Activated CD4-positive, alpha-beta T cell treated with anti-CD3 and anti-CD28 coated beads, Interleukin-2, amount 10 ng/mL, durations not matched to agents 7 days and 5 days (primary cell): ENCODE results near the gene SFXN5. TPM values are rescaled to one million over a fixed set of nuclear protein-coding genes. Genes with fewer than 3 reads are reported as not detected.

Source experiments
- CTCF ChIA-PET: fragments of 350-600 bp; sonication (Branson Sonifier 250); formaldehyde crosslinking; loops from one replicate; lab custom pipeline; 2021; ENCODE audit warnings: antibody characterized with exemption; lab: Charles Lee
- POLR2A ChIA-PET: fragments of 350-600 bp; sonication (Branson Sonifier 250); formaldehyde crosslinking; loops from one replicate; lab custom pipeline; 2021; ENCODE audit warnings: antibody characterized with exemption; lab: Charles Lee
- DNase-seq: peaks from one replicate; pipeline ENCODE4 v3.0.0-alpha.2; 2020
- H3K27ac Mint-ChIP-seq: one replicate; pipeline ENCODE4 v1.8.0; 2021; ENCODE audit warnings: mild to moderate bottlenecking, moderate library complexity, mixed read lengths
- H3K27me3 Mint-ChIP-seq: one replicate; pipeline ENCODE4 v1.8.0; 2021; ENCODE audit warnings: mixed read lengths
- H3K36me3 Mint-ChIP-seq: one replicate; pipeline ENCODE4 v1.8.0; 2021; ENCODE audit warnings: low read depth, mixed read lengths
- H3K4me1 Mint-ChIP-seq: one replicate; pipeline ENCODE4 v1.8.0; 2021; ENCODE audit warnings: mixed read lengths
- H3K4me3 Mint-ChIP-seq: one replicate; pipeline ENCODE4 v1.8.0; 2021; ENCODE audit warnings: mild to moderate bottlenecking, moderate library complexity, mixed read lengths
- H3K9me3 Mint-ChIP-seq: one replicate; pipeline ENCODE4 v1.8.0; 2021; ENCODE audit warnings: mixed read lengths
- total RNA-seq, 2 experiments: library from RNA; stranded (reverse); gene quantifications; one replicate each; pipeline ENCODE4 v1.2.3, GENCODE V29; 2021

The SFXN5 gene
- total RNA-seq, 2 experiments from 2014 or later, result 7.0 to 10.0 TPM

DNA sequence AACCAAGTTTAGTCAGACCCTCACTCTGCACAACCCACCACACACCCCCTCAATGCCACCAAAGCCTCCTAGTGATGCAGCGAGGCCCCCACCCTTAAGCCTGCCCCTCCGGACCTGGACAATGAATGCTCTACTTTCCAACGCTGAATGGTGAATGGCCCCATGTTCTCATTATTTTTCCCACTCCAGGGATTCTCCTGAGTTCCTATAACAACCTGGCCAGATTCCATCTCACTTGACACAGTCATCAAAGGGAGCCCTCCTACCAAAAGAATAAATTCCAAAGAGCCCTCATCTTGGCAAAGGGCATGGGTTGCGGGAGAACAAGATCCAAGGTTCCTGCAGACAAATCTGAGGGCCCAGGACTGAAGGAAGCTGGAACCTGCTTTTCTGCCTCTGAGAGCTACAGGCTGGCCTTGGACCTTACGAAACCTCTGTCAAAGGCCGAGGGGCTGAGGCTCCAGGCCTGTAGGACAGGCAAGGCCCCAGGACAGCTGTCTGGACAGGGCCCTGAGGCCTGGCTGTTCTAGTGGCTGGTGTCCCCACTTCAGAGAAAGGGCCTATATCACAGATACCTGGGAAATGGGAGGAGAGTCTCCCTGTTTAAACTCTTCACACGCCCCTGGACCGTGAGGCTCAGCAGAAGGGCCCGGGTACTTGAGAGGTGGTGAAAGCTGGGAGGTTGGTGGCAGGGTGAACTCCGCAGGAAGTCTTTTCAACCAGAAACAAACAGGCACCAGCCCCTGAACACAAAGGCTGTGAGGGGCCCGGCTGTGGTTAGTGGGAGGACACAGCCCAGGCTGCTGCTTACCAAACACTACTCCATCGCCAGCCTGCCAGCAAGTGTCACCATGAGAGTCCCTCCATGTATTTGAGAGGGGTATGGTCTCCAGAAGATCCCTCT lies 27.3 kb downstream of the SFXN5 start:
- H3K4me3 Mint-ChIP-seq, result no peak overlapping the region
- H3K36me3 Mint-ChIP-seq, result no peaks in the 10 kb centered on the region
- ChIA-PET CTCF (interaction anchor here (1.3 kb wide), 1 partner anchor 18 kb away, joined by 5 read pairs; no protein-coding TSS in a partner anchor), POLR2A (no interaction called here)
- H3K9me3 Mint-ChIP-seq, result no peaks in the 10 kb centered on the region
- H3K27ac Mint-ChIP-seq, result no peak overlapping the region
- no peaks in the 10 kb centered on the region for H3K27me3 Mint-ChIP-seq
- no peaks in the 10 kb centered on the region for H3K4me1 Mint-ChIP-seq
- no peak for DNase-seq

DNA sequence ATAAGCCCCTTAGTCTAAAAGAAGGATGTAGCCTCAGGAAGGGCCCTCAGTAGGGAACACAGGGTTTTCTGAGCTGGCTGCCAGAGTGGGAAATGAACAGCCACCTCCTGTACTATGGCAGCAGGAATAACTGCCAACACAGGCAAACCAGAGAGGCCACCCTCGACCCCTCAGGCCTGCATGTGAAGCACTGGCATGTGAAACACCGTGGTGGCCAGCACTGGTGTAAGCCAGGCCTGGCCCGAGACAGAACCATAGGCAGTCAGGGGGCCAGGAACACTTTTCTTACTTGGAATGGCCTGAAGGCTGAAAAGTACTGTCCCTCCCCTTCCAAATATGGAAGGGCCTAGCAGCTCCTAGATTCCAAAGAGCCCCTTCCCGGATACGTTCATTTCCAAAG lies 28.2 kb downstream of the SFXN5 start:
- ChIA-PET CTCF (interaction anchor here (1.2 to 1.3 kb wide), 2 partner anchors 19 to 42 kb away, joined by 3 to 5 read pairs; no protein-coding TSS in a partner anchor), POLR2A (no interaction called here)
- no peak overlapping the region for H3K4me3 Mint-ChIP-seq

DNA sequence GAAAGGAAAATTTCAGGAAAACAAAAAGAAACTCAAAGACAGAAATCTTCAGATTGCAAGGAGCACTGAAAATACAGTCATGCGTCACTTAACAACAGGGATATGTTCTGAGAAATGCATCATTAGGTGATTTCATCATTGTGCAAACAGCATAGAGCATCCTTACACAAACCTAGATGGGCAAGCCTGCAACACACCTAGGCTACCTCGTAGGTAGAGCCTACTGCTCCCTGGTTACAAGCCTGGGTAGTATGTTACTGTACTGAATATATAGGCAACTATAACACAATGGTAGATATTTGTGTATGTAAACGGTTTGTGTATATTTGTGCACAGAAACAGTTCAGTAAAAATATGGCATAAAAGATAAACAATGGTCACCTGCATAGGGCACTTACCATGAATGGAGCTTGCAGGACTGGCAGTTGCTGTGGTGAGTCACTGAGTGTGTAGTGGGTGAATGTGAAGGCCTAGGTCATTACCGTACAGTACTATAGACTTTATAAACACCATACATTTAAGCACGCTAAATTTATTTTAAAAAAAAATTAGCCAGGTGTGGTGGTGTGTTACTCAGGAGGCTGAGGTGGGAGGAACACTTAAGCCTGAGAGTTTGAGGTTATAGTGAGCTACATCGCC lies 33.4 kb downstream of the SFXN5 start:
- ChIA-PET POLR2A (no interaction called here), CTCF (no interaction called here)
- no peaks in the 10 kb centered on the region for H3K4me1 Mint-ChIP-seq

More for the DNA sequence above, 28.2 kb downstream of the SFXN5 start:
- no peaks in the 10 kb centered on the region for H3K27me3 Mint-ChIP-seq
- no peak for DNase-seq
- H3K27ac Mint-ChIP-seq, result no peak overlapping the region
- no peaks in the 10 kb centered on the region for H3K36me3 Mint-ChIP-seq
- no peaks in the 10 kb centered on the region for H3K9me3 Mint-ChIP-seq
- H3K4me1 Mint-ChIP-seq, result no peaks in the 10 kb centered on the region

DNA sequence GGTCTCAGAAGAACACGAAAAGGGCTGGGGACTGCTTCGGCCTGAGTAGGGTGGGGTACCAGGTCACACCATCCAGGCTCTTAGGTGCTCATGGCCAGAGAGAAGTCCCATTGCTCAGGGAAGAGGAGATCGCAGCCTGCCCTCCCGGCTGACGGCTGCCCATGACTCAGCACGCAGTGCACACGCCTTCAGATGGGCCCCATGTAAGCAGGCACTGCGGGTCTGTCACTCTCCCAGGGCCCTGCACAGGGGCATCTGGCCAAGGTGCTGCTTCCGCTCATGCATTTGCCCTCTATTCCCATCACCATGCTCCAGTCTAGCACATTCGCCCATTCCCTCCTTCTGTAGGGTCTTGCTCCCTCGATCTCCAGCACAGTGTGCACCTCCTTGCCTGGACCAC lies 34.7 kb downstream of the SFXN5 start:
- Mint-ChIP-seq H3K4me3 (no peak overlapping the region), H3K4me1 (no peaks in the 10 kb centered on the region), H3K27me3 (no peaks in the 10 kb centered on the region), H3K9me3 (no peaks in the 10 kb centered on the region), H3K27ac (no peak overlapping the region), H3K36me3 (no peaks in the 10 kb centered on the region)
- no peak for DNase-seq
- ChIA-PET CTCF (no interaction called here), POLR2A (no interaction called here)

More for the DNA sequence above, 33.4 kb downstream of the SFXN5 start:
- Mint-ChIP-seq H3K36me3 (no peaks in the 10 kb centered on the region), H3K27ac (no peak overlapping the region), H3K27me3 (no peaks in the 10 kb centered on the region), H3K9me3 (no peaks in the 10 kb centered on the region), H3K4me3 (no peak overlapping the region)
- DNase-seq, result no peak

DNA sequence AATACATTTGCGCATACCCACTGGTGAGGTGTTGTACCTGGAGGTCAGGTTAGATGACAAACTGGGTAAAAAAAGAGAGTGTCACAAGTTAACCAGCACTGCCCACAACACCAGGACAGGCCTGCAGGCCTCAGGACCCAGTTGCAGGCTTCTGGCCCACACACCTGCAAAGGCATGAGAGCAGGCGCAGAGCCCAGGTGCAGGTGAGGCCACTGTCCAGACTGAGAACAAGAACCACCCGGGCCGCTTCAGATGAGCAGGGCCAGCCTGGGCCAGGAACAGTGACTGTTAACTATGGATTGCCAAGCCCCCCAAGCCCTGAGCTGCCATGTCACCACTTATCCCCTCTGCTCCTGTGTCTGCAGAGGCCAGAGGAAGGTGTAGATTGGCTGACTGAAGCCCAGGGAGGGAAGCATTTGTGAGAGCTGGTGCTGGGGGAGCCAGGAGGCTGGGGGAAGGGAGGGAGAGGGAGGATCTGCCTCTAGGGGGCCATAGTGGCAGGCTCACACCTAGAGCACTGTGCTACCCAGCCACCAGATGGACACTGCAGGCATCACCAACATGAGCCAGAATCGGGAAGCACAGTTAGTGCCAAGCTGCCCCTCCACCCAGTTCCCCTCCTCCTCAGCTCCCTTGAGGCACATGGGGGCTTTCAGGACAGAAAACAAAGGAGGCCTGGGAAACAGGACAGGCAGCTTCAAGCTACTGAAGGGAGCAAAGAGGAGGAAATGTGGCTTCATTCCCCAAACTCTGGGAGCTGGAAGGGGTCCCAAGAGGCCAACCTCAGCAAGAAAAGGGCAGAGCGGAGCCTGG lies 35.4 kb downstream of the SFXN5 start:
- no peak overlapping the region for H3K4me3 Mint-ChIP-seq
- H3K36me3 Mint-ChIP-seq, result no peaks in the 10 kb centered on the region
- DNase-seq, result no peak
- no peaks in the 10 kb centered on the region for H3K4me1 Mint-ChIP-seq
- no peak overlapping the region for H3K27ac Mint-ChIP-seq
- POLR2A ChIA-PET, result no interaction called here
- CTCF ChIA-PET, result no interaction called here
- no peaks in the 10 kb centered on the region for H3K27me3 Mint-ChIP-seq
- no peaks in the 10 kb centered on the region for H3K9me3 Mint-ChIP-seq

DNA sequence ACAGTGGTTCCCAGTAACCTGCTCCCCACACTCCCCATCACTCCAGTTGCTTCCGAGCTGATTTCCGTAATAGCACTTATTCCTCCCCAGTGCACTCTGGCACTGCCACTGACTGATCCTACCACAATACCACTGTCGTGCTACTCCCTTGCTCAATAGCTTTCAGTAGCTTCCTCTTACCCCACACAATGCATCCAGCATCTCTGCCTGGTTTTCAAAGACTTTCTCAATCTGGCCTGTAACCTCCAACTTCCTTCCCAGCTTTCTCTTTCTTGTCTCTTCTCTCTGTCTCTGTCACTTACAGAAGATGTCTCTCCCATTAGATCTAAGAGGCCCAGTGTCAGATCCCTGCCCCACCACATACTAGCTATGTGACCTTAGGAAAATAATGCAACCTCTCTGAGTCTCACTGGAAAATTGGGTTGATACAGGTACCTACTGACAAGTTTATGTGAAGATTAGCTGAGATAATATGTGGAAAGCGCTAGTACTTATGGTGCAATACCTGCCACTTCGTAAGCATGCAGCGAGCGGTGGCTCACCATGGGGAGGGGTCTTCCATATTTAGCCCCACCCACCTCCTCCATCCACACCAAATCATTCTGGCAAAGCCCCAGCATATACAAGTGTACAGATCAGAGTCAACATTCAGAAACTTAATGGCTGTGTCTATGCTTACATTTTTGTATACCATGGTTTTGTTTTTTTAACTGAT lies 36.7 kb downstream of the SFXN5 start:
- Mint-ChIP-seq H3K27ac (no peak overlapping the region), H3K36me3 (no peaks in the 10 kb centered on the region), H3K4me3 (no peak overlapping the region), H3K9me3 (no peaks in the 10 kb centered on the region), H3K27me3 (no peaks in the 10 kb centered on the region), H3K4me1 (no peaks in the 10 kb centered on the region)
- ChIA-PET POLR2A (no interaction called here), CTCF (interaction anchor here (0.6 to 0.7 kb wide), 2 partner anchors 95 to 1596 kb away, joined by 3 read pairs; no protein-coding TSS in a partner anchor)
- no peak for DNase-seq

DNA sequence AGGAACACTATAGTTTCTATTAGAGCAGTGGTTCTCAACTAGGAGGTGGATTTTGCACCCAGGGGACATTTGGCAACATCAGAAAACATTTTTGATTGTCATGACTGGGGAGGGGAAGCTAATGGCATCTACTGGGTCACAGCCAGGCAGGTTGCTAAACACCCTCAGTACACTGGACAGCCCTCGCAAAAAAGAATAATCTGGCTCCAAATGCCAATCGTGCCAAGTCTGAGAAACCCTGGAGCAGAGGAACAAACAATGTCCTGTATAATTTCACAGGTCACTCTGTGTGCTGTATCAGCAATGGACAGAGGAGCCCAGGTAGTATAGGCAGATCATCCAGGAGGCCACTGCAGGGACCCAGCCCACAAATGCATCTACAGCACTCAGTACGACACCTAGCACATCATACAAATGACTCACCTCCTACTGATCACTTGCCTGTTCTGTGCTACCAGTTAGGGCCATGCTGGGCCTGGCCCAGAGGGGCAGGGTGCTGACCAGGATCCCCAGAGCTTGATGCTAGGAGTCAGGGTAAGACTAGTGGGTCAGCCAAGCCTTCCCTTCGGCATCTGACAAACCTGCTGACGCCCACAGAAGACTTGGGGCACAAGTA lies 37.6 kb downstream of the SFXN5 start:
- no peak overlapping the region for H3K4me3 Mint-ChIP-seq
- no peaks in the 10 kb centered on the region for H3K36me3 Mint-ChIP-seq
- no peak overlapping the region for H3K27ac Mint-ChIP-seq
- H3K9me3 Mint-ChIP-seq, result no peaks in the 10 kb centered on the region
- ChIA-PET CTCF (no interaction called here), POLR2A (no interaction called here)
- H3K27me3 Mint-ChIP-seq, result no peaks in the 10 kb centered on the region
- no peak for DNase-seq
- no peaks in the 10 kb centered on the region for H3K4me1 Mint-ChIP-seq

DNA sequence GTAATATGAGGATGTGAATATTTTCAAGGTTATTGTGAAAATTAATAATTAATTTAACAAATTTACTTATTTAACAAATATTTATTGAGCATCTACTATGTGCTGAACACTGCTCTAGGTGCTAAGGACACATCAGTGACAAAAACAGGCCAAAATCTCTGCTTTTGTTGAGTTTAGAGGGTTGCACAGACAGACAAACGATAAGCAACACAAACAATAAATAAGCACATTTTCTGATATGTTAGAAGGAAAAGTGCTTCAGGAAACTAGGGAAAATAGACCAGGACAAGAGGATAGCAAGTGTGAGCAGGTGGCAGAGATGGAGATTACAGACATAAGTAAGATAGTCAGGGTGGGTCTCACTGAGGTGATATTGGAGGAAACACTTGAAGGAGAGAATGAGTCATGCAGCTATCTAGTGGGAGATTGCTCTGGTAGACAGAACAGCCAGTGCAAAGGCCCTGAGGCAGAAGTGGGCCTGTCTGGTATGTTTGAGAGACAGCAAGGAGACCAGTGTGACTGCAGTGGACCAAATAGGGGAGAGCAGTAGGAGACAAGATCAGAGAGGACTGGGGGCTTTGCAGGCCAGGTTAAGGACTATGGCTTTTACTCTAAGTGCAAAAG lies 38.3 kb downstream of the SFXN5 start:
- ChIA-PET POLR2A (no interaction called here), CTCF (no interaction called here)
- Mint-ChIP-seq H3K36me3 (no peaks in the 10 kb centered on the region), H3K27me3 (no peaks in the 10 kb centered on the region), H3K4me3 (no peak overlapping the region), H3K9me3 (no peaks in the 10 kb centered on the region), H3K27ac (no peak overlapping the region), H3K4me1 (no peaks in the 10 kb centered on the region)
- no peak for DNase-seq

DNA sequence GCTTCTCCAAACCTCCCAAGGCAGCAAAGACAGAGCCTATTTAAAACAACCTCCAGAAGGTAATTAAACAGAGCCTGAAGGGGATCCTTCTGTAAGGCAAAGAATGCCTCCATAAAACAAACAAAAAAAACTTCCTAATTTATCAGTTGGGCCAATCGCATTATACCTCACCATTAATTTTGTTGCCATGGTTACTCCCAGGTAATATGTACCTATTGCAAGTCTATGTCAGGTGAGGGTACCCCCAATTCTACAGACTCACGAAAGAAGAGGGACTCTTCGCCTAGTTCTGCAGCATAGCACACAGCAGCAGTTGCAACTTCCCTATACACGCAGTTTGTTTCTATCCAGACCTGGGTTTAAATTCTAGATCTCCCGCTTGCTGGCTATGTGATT lies 38.8 kb downstream of the SFXN5 start:
- Mint-ChIP-seq H3K27ac (no peak overlapping the region), H3K27me3 (no peaks in the 10 kb centered on the region), H3K4me3 (no peak overlapping the region), H3K9me3 (no peaks in the 10 kb centered on the region), H3K4me1 (no peaks in the 10 kb centered on the region), H3K36me3 (no peaks in the 10 kb centered on the region)
- CTCF ChIA-PET, result no interaction called here
- DNase-seq, result no peak
- POLR2A ChIA-PET, result no interaction called here

DNA sequence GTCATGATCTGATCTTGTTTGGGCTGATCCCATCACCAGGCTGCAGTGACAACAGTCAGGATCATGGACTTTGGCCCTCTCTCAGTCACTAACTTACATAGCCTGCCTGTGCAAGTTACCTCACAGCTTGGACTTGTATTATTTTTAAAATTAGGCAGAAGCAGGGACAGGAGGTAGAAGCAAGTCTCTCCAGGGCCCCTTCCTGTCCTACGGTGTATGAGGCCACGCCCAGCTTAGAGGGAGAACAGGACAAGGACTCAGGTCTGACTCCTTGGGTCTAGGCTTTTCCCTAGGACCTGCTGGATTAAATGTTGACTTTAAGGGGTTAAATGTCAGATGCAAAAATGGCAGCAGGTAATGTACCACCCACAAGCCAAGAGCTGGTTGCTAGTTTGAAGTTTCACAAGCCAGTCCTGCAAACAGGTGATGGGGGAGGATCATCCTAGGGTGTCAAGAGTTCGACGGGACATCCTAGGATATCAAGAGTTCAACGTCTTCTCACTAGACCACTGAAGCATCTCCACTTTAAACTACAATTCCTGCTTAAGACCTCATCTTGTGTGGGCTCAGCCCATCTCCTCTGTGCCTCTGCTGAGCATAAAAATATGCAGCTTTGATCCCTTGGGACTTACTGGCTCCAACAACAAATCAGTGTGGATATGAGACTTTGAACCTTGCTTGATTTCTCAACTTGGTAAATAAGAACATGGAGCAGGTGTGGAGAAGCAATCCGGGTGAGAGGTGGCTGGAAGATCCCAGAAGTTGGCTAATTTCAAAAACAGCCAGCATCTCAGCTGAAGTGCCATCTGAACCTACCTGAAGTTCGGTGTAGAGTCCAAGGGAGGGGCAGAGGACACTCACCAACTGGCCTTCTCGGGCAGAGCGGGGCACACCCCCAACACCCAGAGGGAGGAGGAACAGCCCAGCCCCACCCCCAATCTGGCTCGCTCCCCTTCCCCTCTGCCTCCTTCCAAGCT lies 39.5 kb downstream of the SFXN5 start:
- no peak overlapping the region for H3K4me3 Mint-ChIP-seq
- no peaks in the 10 kb centered on the region for H3K36me3 Mint-ChIP-seq
- no peaks in the 10 kb centered on the region for H3K9me3 Mint-ChIP-seq
- no peak overlapping the region for H3K27ac Mint-ChIP-seq
- DNase-seq, result no peak
- no peaks in the 10 kb centered on the region for H3K27me3 Mint-ChIP-seq
- ChIA-PET POLR2A (no interaction called here), CTCF (interaction anchor here (0.6 kb wide), 2 partner anchors 19 to 118 kb away, joined by 3 to 4 read pairs; no protein-coding TSS in a partner anchor)
- no peaks in the 10 kb centered on the region for H3K4me1 Mint-ChIP-seq
